A549 (cell line): ENCODE data around the gene TET2.

Experiments used
- CHD2 ChIP-seq: fragments of 150-350 bp; IDR thresholded peaks from 2 replicates; pipeline ENCODE4 v1.6.1; 2014; ENCODE audit warnings: low read length; ENCODE audit not compliant: partially characterized antibody
- CHD4 ChIP-seq: fragments of 200-600 bp; sonication (generic); IDR thresholded peaks from 2 replicates; pipeline ENCODE4 v1.6.1; 2016; ENCODE audit warnings: antibody characterized with exemption, mild to moderate bottlenecking, borderline replicate concordance
- JUNB ChIP-seq: fragments of >200 bp; sonication (Bioruptor Twin); formaldehyde crosslinking; IDR thresholded peaks from 2 replicates; pipeline ENCODE4 v1.6.1; 2016
- KDM1A ChIP-seq: fragments of 200-600 bp; sonication (generic); IDR thresholded peaks from 2 replicates; pipeline ENCODE4 v1.6.1; 2016; ENCODE audit warnings: low read depth, mild to moderate bottlenecking
- MAX ChIP-seq: IDR thresholded peaks from 2 replicates; pipeline ENCODE4 v1.6.1; 2012
- MYC ChIP-seq: IDR thresholded peaks from 2 replicates; pipeline ENCODE4 v1.6.1; 2012; ENCODE audit warnings: mild to moderate bottlenecking, inconsistent platforms, low read length, improper control_type of control experiment, borderline replicate concordance
- POLR2A ChIP-seq: IDR thresholded peaks from 2 replicates; pipeline ENCODE4 v1.6.1; 2012; ENCODE audit warnings: mild to moderate bottlenecking, low read length
- RAD21 ChIP-seq, 2 experiments: fragments of >200 bp in 1 of 2; sonication (Bioruptor Twin) in 1 of 2; formaldehyde crosslinking in 1 of 2; IDR thresholded peaks in 1 of 2; conservative IDR thresholded peaks in 1 of 2; 2 replicates in 1 of 2; 3 replicates in 1 of 2; pipeline ENCODE4 v1.6.1; 2012 to 2018; ENCODE audit warnings: inconsistent platforms in 1 of 2
- RARB ChIP-seq: fragments of 250-450 bp; sonication (Bioruptor Pico); IDR thresholded peaks from 2 replicates; pipeline ENCODE4 v1.8.0; 2021; ENCODE audit warnings: mild to moderate bottlenecking, moderate library complexity
- TF ChIP-seq, protein P1 (sequence below): fragments of >200 bp; sonication (Bioruptor Twin); formaldehyde crosslinking; IDR thresholded peaks from 3 replicates; pipeline ENCODE4 v1.5.1; 2016

- no peak for TF ChIP-seq POLR2A
- no peak for TF ChIP-seq CHD4
- no peak for TF ChIP-seq JUNB
- TF ChIP-seq, protein P1, sequence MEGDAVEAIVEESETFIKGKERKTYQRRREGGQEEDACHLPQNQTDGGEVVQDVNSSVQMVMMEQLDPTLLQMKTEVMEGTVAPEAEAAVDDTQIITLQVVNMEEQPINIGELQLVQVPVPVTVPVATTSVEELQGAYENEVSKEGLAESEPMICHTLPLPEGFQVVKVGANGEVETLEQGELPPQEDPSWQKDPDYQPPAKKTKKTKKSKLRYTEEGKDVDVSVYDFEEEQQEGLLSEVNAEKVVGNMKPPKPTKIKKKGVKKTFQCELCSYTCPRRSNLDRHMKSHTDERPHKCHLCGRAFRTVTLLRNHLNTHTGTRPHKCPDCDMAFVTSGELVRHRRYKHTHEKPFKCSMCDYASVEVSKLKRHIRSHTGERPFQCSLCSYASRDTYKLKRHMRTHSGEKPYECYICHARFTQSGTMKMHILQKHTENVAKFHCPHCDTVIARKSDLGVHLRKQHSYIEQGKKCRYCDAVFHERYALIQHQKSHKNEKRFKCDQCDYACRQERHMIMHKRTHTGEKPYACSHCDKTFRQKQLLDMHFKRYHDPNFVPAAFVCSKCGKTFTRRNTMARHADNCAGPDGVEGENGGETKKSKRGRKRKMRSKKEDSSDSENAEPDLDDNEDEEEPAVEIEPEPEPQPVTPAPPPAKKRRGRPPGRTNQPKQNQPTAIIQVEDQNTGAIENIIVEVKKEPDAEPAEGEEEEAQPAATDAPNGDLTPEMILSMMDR, result no peak
- no peak for TF ChIP-seq MAX
- no peak for TF ChIP-seq RARB
- no peak for TF ChIP-seq CHD2
- TF ChIP-seq RAD21 (conservative IDR thresholded peaks at IDR 0.05 in 1 of 2, IDR thresholded peaks at IDR 0.05 in 1 of 2), result no peak
- TF ChIP-seq MYC, result no peak
- TF ChIP-seq KDM1A, result no peak
These were observed 131.0 kb downstream of the TET2 start for GRCh38 chr4:105277702-105278101.
